ENCODE results near the gene RNLS.

DNA sequence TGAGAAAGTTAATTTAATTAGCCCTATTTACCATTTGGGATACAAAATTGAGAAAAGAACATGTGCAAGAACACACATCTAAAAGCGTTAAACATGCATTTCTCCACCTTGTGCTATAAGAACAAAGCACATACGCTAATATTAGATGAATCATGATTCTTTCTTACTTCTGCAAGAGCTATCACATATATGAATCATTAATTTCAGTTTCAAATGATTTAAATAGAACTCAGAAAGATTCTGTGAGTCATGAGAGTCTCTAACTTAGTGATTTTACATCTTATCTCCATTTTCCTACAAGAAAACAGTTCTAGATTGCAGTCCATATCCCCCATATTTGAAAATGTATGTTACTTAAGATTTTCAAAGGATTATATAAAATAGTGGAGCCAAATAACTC is 173.9 kb downstream of the RNLS start:
- TF ChIP-seq POLR2A (IDR thresholded peaks at IDR 0.05; ENCODE audit: control extremely low read depth in 1 of 2, low read depth in 2 of 2, low read length in 2 of 2): no peak
- TF ChIP-seq JUN (IDR thresholded peaks at IDR 0.05; ENCODE audit: low read depth, low read length): no peak
- TF ChIP-seq BACH1 (IDR thresholded peaks at IDR 0.05; ENCODE audit: low read length): no peak
- no peak for TF ChIP-seq ZNF274 (IDR thresholded peaks at IDR 0.05; ENCODE audit: borderline replicate concordance, extremely low read depth, low read length)
- TF ChIP-seq, protein P1, sequence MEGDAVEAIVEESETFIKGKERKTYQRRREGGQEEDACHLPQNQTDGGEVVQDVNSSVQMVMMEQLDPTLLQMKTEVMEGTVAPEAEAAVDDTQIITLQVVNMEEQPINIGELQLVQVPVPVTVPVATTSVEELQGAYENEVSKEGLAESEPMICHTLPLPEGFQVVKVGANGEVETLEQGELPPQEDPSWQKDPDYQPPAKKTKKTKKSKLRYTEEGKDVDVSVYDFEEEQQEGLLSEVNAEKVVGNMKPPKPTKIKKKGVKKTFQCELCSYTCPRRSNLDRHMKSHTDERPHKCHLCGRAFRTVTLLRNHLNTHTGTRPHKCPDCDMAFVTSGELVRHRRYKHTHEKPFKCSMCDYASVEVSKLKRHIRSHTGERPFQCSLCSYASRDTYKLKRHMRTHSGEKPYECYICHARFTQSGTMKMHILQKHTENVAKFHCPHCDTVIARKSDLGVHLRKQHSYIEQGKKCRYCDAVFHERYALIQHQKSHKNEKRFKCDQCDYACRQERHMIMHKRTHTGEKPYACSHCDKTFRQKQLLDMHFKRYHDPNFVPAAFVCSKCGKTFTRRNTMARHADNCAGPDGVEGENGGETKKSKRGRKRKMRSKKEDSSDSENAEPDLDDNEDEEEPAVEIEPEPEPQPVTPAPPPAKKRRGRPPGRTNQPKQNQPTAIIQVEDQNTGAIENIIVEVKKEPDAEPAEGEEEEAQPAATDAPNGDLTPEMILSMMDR (IDR thresholded peaks at IDR 0.05; ENCODE audit: control extremely low read depth in 1 of 3, insufficient read depth in 1 of 3, low read depth in 1 of 3, low read length in 3 of 3): no peak
- no peak for TF ChIP-seq SP4 (IDR thresholded peaks at IDR 0.05; ENCODE audit: low read length)
- TF ChIP-seq EZH2 (IDR thresholded peaks at IDR 0.05; ENCODE audit: low read depth, low read length, severe bottlenecking): no peak
- TF ChIP-seq CREB1 (IDR thresholded peaks at IDR 0.05): no peak
- TF ChIP-seq MAFK (IDR thresholded peaks at IDR 0.05; ENCODE audit: low read depth, low read length): no peak
- TF ChIP-seq KDM5A (IDR thresholded peaks at IDR 0.05; ENCODE audit: low read length): no peak
- TF ChIP-seq, protein P2, sequence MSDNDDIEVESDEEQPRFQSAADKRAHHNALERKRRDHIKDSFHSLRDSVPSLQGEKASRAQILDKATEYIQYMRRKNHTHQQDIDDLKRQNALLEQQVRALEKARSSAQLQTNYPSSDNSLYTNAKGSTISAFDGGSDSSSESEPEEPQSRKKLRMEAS (IDR thresholded peaks at IDR 0.05): no peak
- TF ChIP-seq HDAC6 (IDR thresholded peaks at IDR 0.05; ENCODE audit: low read depth, low read length): no peak
- TF ChIP-seq SUZ12 (IDR thresholded peaks at IDR 0.05; ENCODE audit: low read length): no peak
